HuH-7 (cell line): ENCODE results near the gene BNC2.
"Not testable (repeated sequence)": the region's sequence is repeated elsewhere in the genome, so short reads cannot be mapped to it uniquely, and the experiment has no call there.

ENCODE experiments used
- DNase-seq: peaks from one replicate; pipeline ENCODE4 v3.0.0; 2011; ENCODE audit warnings: low spot score

Gene BNC2

DNA sequence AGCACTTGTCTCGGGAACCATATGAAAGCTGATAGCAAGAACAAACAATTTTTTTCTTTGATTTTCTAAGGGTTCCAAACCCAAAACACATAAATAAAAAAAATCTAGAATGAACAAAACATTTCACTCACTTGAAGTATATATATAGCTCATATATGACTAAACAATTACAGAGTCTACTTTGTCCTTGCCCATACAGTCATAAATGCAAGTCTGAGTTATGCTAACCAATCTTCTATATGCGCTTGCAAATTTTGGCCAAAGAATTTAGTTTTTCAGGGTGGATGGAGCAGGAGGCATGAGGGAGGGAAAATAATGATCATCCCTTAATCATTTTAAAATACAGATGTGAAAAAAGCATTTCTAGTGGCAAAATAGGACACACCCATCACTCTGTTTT, 370.1 kb downstream of the BNC2 start:
- no peak for DNase-seq

- no peak for DNase-seq
Measured at GRCh38 chr9:16499892-16500291, 370.6 kb downstream of the BNC2 start.

DNA sequence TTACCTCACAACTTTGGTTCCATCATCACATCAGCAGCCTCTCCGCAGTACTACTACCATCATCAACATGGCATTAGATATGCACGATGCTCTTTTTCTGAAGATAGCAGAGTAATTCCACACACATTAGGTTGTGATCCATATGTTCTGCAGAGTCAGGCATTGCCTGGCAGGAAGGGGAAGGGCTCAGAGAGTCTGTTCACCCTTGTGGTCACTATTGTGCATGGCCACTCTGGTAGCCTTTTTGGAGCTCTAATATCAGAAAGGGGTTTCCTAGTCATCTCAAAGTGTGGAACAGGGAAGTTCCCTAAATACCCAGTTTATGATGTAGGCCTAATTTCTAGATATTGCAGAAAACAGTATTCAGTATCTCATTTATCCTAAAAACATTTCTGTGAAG, 373.6 kb downstream of the BNC2 start:
- no peak for DNase-seq

- DNase-seq, result no peak
Measured at GRCh38 chr9:16487915-16488314, 382.6 kb downstream of the BNC2 start.

- no peak for DNase-seq
Measured at GRCh38 chr9:16485575-16486321, 384.7 kb downstream of the BNC2 start.

DNA sequence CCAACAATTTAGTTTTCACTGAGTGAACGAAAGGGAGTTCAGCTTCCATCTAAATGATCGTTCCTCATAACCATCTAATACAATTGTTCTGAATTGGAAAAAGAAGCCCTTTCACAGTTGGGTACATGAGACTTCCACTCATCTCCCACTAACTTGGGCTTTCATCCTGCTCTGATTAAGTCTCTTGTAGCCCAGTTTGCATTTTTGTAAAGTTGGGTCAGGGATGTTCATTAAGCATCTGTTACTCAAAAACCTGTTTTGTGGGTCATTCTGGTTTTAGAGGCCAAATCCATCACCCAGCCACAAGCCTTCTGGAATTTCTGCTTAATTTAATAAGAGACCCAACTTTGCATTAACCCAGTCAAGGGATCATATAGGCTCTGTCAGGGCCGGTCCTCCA, 385.3 kb downstream of the BNC2 start:
- no peak for DNase-seq

DNA sequence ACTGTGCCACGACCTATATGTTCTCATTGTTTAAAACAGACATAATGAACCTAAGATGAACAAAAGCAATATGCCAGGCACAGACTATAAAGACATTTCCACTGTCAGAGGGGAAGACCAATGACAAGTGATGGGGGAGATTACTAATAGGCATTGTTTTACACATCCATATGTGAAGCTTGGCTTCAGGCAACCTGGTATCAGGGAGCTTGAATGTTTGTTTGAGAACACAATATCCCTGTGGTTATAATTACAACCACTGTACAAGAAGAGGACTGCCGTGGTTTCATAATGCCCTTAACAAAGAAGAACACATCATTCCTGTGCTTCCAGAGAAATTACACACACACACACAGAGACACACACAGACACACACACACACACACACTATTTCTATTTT, 385.7 kb downstream of the BNC2 start:
- DNase-seq, result no peak

- DNase-seq, result no peak
Measured at GRCh38 chr9:16484180-16484579, 386.3 kb downstream of the BNC2 start.

DNA sequence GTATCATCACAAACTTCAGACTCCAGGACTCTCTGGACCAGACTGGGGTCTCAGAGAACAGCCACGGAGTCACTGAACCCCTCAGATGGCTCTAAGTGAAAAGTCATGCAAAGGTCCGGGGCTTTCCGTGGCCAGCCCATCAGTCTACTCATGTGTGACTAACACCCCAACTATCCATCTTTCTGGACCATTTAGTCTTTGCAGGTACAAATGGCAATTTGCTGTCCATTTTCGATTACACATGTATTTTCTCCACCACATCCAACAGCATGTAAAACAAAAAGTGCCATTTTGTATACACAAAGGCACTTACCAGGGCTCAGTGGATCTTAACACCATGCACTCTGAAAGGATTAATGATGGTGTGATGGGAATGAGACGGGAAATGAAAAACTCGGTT, 387.7 kb downstream of the BNC2 start:
- DNase-seq, result no peak

DNA sequence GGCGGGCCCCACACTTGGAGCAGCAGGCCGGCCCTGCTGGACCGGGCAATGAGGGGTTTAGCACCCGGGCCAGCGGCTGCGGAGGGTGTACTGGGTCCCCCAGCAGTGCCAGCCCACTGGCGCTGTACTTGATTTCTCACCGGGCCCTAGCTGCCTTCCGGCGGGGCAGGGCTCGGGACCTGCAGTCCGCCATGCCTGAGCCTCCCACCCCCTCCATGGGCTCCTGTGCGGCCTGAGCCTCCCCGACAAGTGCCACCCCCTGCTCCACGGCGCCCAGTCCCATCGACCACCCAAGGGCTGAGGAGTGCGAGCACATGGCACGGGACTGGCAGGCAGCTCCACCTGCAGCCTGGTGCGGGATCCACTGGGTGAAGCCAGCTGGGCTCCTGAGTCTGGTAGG, 389.9 kb downstream of the BNC2 start:
- not testable (repeated sequence) for DNase-seq

DNA sequence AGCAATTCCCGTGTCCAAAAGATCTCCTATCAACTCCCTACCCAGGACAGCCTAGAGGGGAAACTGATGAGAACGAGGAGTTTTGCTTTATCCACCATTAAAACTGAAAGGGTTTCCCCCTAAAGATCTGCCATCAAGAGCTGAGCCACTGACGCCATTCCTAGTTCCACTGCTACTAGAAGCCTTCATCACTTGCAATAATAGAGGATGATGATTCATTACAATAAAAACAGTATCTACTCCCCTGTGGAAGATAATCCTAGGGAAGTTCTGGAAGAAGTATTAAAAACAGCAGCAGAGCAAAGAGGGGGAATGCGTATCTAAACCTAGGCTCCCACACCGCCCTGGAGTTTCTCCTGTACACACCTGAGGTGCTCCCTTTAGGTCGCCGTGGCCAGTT, 394.5 kb downstream of the BNC2 start:
- no peak for DNase-seq

- no peak for DNase-seq
Measured at GRCh38 chr9:16475257-16475656, 395.2 kb downstream of the BNC2 start.

- no peak for DNase-seq
Measured at GRCh38 chr9:16469184-16469583, 401.3 kb downstream of the BNC2 start.

GRCh38 chr9:16461851-16462250, 408.6 kb downstream of the BNC2 start:
- DNase-seq, result no peak

DNA sequence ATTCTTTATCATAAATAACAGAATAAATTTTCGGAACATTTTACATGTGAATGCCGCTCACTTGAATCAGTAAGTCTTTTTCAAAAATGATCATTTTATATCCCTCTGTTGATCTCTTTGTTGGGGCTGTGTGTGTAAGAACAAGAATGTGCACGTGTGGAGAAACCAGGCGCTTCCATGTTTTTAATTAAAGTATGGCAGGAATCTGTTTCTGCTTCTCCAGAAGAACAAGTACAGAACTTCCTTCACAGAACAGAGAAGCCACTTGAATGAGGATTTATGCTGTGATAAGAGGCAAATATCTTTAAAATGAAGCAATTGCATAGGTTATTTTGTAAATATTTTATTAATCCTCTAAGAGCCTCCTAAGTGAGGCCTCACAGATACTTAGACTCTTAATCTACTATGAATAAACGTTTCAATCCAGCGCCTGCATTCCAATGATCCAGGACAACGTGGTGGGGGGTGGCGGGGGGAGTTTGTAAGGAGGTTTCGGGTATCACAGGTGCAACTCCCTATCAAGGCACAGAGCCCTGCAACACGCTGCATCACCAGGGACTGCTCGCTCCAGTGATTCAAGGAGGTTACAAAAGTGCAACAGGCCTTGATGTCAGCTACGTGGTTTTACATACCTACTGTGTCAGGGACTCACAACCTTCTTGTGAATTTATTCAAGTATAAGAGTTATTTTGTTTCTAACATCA, 409.2 kb downstream of the BNC2 start:
- DNase-seq, result no peak

- DNase-seq, result no peak
Measured at GRCh38 chr9:16460696-16461095, 409.8 kb downstream of the BNC2 start.

DNA sequence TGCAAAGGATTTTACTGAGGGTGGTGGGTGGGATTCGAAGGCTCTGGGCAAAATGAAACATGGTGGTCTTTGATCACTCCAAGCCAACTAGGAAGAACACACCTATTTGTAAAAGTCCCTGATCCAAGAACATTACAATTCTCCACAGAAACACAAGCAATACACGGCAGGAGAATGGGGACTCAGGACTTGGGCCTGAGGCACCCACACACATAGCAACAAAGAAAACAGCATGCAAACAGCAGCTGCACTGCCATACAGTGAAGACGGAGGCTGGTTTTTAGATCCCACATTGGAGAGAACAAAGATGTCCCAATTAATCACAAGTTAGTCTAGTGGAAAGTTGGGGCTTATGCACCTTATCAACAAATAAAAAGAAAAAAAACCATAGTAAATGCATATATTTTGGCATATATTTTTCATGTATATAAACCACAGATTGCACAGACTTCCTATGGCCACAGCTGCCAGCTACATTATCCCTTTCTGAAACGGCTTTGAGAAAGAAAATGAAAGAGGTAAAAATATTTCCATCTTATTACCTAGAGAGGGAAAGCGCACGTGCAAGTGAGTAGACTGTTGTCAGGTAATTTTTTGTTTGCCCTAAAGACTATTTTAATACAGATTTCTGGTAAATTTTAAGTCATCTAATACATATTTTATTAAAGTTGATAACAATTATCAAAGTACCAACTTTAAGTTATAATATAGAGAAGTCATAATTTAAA, 410.9 kb downstream of the BNC2 start:
- DNase-seq, result no peak

GRCh38 chr9:16458696-16459420, 411.6 kb downstream of the BNC2 start:
- no peak for DNase-seq

DNA sequence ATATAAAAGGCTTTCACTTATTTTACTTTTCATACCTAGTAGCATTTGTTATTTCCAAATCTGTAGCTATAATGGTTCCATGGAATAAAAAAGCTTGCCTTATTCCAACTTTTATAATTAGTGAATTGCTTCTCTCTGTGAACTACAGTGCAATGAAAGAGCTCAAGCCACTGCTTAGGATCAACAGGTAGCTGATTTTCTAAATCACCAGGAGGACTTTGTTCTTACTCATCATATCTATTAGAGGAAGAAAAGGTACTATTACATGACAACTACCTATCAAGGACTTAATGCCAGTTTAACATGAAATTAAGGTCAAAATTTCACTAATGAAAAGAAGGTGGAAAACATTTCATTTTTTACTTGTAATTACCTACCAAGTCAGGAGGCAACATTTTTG, 414.6 kb downstream of the BNC2 start:
- no peak for DNase-seq

DNA sequence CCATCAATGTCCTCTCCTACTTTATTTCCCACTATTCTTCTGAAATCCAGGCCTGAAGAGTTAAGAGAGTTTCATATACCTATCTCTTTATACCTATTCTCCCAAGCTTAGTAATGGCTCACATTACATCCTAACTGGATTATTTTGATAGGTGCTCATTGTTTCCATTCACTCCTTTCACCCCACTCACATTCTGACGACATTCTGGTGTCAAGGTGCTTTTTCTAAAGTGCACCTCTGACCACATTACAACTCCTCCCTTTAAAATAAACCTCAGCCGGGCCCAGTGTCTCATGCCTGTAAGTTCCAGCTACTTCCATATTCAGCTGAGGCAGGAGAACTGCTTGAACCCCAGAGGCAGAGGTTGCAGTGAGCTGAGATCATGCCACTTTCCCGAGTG, 417.1 kb downstream of the BNC2 start:
- no peak for DNase-seq

DNA sequence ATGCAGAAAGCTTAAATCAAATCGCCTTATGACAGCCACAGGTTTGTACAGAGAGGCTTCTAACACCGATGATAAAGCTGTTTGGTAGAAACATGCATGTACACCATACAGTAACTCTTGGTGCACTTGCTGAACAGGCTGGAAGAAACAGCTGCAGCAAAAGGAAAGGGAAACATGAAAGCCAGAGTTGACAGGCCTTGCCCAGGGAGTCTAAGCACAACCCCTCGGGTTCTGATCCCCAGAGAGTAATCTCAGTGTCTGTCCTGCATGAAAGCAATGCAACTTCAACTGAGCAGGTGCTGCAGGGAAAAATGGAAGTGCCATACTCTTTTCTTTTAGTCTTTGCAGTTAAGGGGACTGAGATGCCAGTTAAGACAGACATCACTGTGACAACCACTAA, 419.9 kb downstream of the BNC2 start:
- DNase-seq, result no peak

- DNase-seq, result no peak
Measured at GRCh38 chr9:16450043-16450442, 420.4 kb downstream of the BNC2 start.
